A549 (cell line): Measurements from ENCODE around the gene RNPS1.

Source experiments
- CHD4 ChIP-seq: fragments of 200-600 bp; sonication (generic); IDR thresholded peaks from 2 replicates; pipeline ENCODE4 v1.6.1; 2016; ENCODE audit warnings: antibody characterized with exemption, mild to moderate bottlenecking, borderline replicate concordance
- ESRRA ChIP-seq: fragments of 150-350 bp; IDR thresholded peaks from 2 replicates; pipeline ENCODE4 v1.6.1; 2014; ENCODE audit warnings: mild to moderate bottlenecking, low read length, borderline replicate concordance
- POLR2A ChIP-seq: IDR thresholded peaks from 2 replicates; pipeline ENCODE4 v1.6.1; 2012; ENCODE audit warnings: mild to moderate bottlenecking, low read length
- RAD21 ChIP-seq, 2 experiments: fragments of >200 bp in 1 of 2; sonication (Bioruptor Twin) in 1 of 2; formaldehyde crosslinking in 1 of 2; IDR thresholded peaks in 1 of 2; conservative IDR thresholded peaks in 1 of 2; 2 replicates in 1 of 2; 3 replicates in 1 of 2; pipeline ENCODE4 v1.6.1; 2012 to 2018; ENCODE audit warnings: inconsistent platforms in 1 of 2
- SMC3 ChIP-seq: fragments of >200 bp; sonication (Bioruptor Twin); formaldehyde crosslinking; IDR thresholded peaks from 3 replicates; pipeline ENCODE4 v1.6.1; 2018; ENCODE audit warnings: inconsistent platforms
- ZNF302 ChIP-seq: fragments of 250-450 bp; sonication (Bioruptor Pico); IDR thresholded peaks from 2 replicates; pipeline ENCODE4 v1.9.0; 2021; ENCODE audit warnings: inconsistent platforms, mild to moderate bottlenecking, moderate library complexity
- TF ChIP-seq, protein P1 (sequence below): fragments of >200 bp; sonication (Bioruptor Twin); formaldehyde crosslinking; IDR thresholded peaks from 3 replicates; pipeline ENCODE4 v1.5.1; 2016
- TF ChIP-seq, protein P2 (sequence below): IDR thresholded peaks from 2 replicates; pipeline ENCODE4 v1.6.1; 2012
- TF ChIP-seq, protein P3 (sequence below): IDR thresholded peaks from 2 replicates; pipeline ENCODE4 v1.6.1; 2012

DNA sequence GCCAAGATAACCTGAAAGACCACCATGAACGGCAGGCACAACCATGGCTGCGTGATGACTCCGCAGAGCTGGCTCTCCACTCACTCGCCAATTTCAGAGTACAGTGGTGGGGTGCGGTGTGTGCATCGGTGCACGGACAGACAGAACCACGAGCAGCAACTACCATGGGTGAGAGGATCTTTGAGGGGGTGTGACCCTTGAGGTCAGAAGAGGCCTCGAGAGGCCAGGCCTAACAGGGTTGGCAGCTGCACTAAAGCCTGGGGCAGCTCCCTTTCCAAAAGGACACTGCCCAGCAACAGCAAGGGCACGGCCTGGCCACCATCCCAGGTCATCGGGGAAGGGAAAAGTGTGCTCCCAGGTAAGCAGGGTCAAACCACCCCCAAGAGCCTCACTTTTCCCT, 14.6 kb downstream of the RNPS1 start:
- TF ChIP-seq, protein P1, sequence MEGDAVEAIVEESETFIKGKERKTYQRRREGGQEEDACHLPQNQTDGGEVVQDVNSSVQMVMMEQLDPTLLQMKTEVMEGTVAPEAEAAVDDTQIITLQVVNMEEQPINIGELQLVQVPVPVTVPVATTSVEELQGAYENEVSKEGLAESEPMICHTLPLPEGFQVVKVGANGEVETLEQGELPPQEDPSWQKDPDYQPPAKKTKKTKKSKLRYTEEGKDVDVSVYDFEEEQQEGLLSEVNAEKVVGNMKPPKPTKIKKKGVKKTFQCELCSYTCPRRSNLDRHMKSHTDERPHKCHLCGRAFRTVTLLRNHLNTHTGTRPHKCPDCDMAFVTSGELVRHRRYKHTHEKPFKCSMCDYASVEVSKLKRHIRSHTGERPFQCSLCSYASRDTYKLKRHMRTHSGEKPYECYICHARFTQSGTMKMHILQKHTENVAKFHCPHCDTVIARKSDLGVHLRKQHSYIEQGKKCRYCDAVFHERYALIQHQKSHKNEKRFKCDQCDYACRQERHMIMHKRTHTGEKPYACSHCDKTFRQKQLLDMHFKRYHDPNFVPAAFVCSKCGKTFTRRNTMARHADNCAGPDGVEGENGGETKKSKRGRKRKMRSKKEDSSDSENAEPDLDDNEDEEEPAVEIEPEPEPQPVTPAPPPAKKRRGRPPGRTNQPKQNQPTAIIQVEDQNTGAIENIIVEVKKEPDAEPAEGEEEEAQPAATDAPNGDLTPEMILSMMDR, result no peak
- TF ChIP-seq POLR2A (no peak), ESRRA (no peak), CHD4 (no peak), SMC3 (no peak), RAD21 (conservative IDR thresholded peaks at IDR 0.05 in 1 of 2, IDR thresholded peaks at IDR 0.05 in 1 of 2) (no peak), ZNF302 (CRISPR knock-in tag) (no peak)
- TF ChIP-seq, protein P2, sequence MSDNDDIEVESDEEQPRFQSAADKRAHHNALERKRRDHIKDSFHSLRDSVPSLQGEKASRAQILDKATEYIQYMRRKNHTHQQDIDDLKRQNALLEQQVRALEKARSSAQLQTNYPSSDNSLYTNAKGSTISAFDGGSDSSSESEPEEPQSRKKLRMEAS, result no peak
- TF ChIP-seq, protein P3, sequence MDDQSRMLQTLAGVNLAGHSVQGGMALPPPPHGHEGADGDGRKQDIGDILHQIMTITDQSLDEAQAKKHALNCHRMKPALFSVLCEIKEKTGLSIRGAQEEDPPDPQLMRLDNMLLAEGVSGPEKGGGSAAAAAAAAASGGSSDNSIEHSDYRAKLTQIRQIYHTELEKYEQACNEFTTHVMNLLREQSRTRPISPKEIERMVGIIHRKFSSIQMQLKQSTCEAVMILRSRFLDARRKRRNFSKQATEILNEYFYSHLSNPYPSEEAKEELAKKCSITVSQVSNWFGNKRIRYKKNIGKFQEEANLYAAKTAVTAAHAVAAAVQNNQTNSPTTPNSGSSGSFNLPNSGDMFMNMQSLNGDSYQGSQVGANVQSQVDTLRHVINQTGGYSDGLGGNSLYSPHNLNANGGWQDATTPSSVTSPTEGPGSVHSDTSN, result no peak
